BLaER1 treated with 17β-estradiol and CSF1 and Interleukin-3, amounts not matched to agents 10 nM and 100 nM (cell line): ENCODE results near the gene GJD2.

Experiments used
- H3K27ac ChIP-seq, 11 experiments: shearing (Covaris generic); formaldehyde crosslinking; 2 replicates each; pipeline ENCODE4 v1.8.1; 2022
- H3K27me3 ChIP-seq, 11 experiments: shearing (Covaris generic); formaldehyde crosslinking; 2 replicates each; pipeline ENCODE4 v1.8.1; 2022
- H3K36me3 ChIP-seq, 11 experiments: shearing (Covaris generic); formaldehyde crosslinking; 2 replicates each; pipeline ENCODE4 v1.8.1; 2022
- H3K4me1 ChIP-seq, 10 experiments: shearing (Covaris generic); formaldehyde crosslinking; 2 replicates each; pipeline ENCODE4 v1.8.1; 2022
- H3K4me2 ChIP-seq, 11 experiments: shearing (Covaris generic); formaldehyde crosslinking; 2 replicates each; pipeline ENCODE4 v1.8.1; 2022
- H3K4me3 ChIP-seq, 10 experiments: shearing (Covaris generic); formaldehyde crosslinking; 2 replicates each; pipeline ENCODE4 v1.8.1; 2022
- H3K9ac ChIP-seq, 11 experiments: shearing (Covaris generic); formaldehyde crosslinking; 2 replicates each; pipeline ENCODE4 v1.8.1; 2022
- H3K9me3 ChIP-seq, 11 experiments: shearing (Covaris generic); formaldehyde crosslinking; replicated peaks in 1 of 11; 2 replicates each; pipeline ENCODE4 v1.8.1; 2022
- H4K20me1 ChIP-seq, 11 experiments: shearing (Covaris generic); formaldehyde crosslinking; 2 replicates each; pipeline ENCODE4 v1.8.1; 2022
- Cebpa-rat ChIP-seq, 11 experiments: shearing (Covaris generic); IDR thresholded peaks; 2 replicates each; pipeline ENCODE4 v1.8.1; 2022

Gene GJD2

GRCh38 chr15:34734303-34734702 is 20.5 kb downstream of the GJD2 start:
- no peak for TF ChIP-seq Cebpa-rat (IDR thresholded peaks at IDR 0.05)
- H3K27me3 ChIP-seq: no peaks in the 10 kb centered on the region

GRCh38 chr15:34733621-34734020 is 21.2 kb downstream of the GJD2 start:
- TF ChIP-seq Cebpa-rat (IDR thresholded peaks at IDR 0.05): no peak
- H3K9me3 ChIP-seq: no peaks in the 10 kb centered on the region
- no peak overlapping the region for H3K4me3 ChIP-seq
- peaks cover 0 to 24% (median 8%) of the 10 kb centered on the region in 10 experiments; a peak in 11 of 20 replicates for H3K4me1 ChIP-seq
- H3K27ac ChIP-seq: no peak overlapping the region
- no peak overlapping the region for H3K9ac ChIP-seq
- H3K36me3 ChIP-seq: no peaks in the 10 kb centered on the region
- H4K20me1 ChIP-seq: no peaks in the 10 kb centered on the region
- no peak overlapping the region for H3K4me2 ChIP-seq
- no peaks in the 10 kb centered on the region for H3K27me3 ChIP-seq

More at GRCh38 chr15:34734303-34734702, 20.5 kb downstream of the GJD2 start:
- Histone ChIP-seq H3K9me3 (no peaks in the 10 kb centered on the region), H3K4me2 (no peak overlapping the region), H3K27ac (no peak overlapping the region), H3K36me3 (no peaks in the 10 kb centered on the region), H3K4me3 (no peak overlapping the region), H3K9ac (no peak overlapping the region), H3K4me1 (peaks cover 0 to 18% (median 8%) of the 10 kb centered on the region in 10 experiments; a peak in 11 of 20 replicates), H4K20me1 (no peaks in the 10 kb centered on the region)

GRCh38 chr15:34732430-34732829 is 22.4 kb downstream of the GJD2 start:
- no peak overlapping the region for H3K9ac ChIP-seq
- H3K4me1 ChIP-seq: peaks cover 0 to 25% (median 8%) of the 10 kb centered on the region in 10 experiments; a peak in 11 of 20 replicates
- H3K4me2 ChIP-seq: no peak overlapping the region
- no peaks in the 10 kb centered on the region for H3K36me3 ChIP-seq
- H3K27me3 ChIP-seq: no peaks in the 10 kb centered on the region
- H3K9me3 ChIP-seq: no peaks in the 10 kb centered on the region
- no peak overlapping the region for H3K4me3 ChIP-seq
- no peak for TF ChIP-seq Cebpa-rat (IDR thresholded peaks at IDR 0.05)
- no peaks in the 10 kb centered on the region for H4K20me1 ChIP-seq
- no peak overlapping the region for H3K27ac ChIP-seq

- TF ChIP-seq Cebpa-rat (IDR thresholded peaks at IDR 0.05): no peak
- no peaks in the 10 kb centered on the region for H3K36me3 ChIP-seq
- H3K27ac ChIP-seq: 0 out of 22 replicates have a peak overlapping the region, but pooled peaks of 2 of the 11 experiments have one; percentile 4 to 12
- no peaks in the 10 kb centered on the region for H4K20me1 ChIP-seq
- H3K4me3 ChIP-seq: no peak overlapping the region
- H3K9ac ChIP-seq: no peak overlapping the region
- peak overlapping the region in 5 of 11 experiments; percentile 6 to 58 (median 24); a peak in 7 of 22 replicates for H3K4me2 ChIP-seq
- H3K9me3 ChIP-seq: no peaks in the 10 kb centered on the region
- no peaks in the 10 kb centered on the region for H3K27me3 ChIP-seq
- peaks cover 0 to 25% (median 8%) of the 10 kb centered on the region in 10 experiments; a peak in 11 of 20 replicates for H3K4me1 ChIP-seq
Measured at GRCh38 chr15:34730701-34731100, 24.1 kb downstream of the GJD2 start.

- Histone ChIP-seq H3K9me3 (no peaks in the 10 kb centered on the region), H3K27ac (0 out of 22 replicates have a peak overlapping the region, but pooled peaks of 1 of the 11 experiments have one; percentile 4), H3K4me1 (peaks cover 0 to 25% (median 8%) of the 10 kb centered on the region in 10 experiments; a peak in 11 of 20 replicates), H4K20me1 (no peaks in the 10 kb centered on the region), H3K4me3 (no peak overlapping the region), H3K9ac (no peak overlapping the region), H3K27me3 (no peaks in the 10 kb centered on the region), H3K36me3 (no peaks in the 10 kb centered on the region), H3K4me2 (peak overlapping the region in 4 of 11 experiments; percentile 5 to 58 (median 32); a peak in 5 of 22 replicates)
- no peak for TF ChIP-seq Cebpa-rat (IDR thresholded peaks at IDR 0.05)
Measured at GRCh38 chr15:34729886-34730285, 24.9 kb downstream of the GJD2 start.

GRCh38 chr15:34729056-34729455 is 25.7 kb downstream of the GJD2 start:
- Histone ChIP-seq H4K20me1 (no peaks in the 10 kb centered on the region), H3K9ac (no peak overlapping the region), H3K4me1 (peaks cover 0 to 25% (median 8%) of the 10 kb centered on the region in 10 experiments; a peak in 11 of 20 replicates), H3K27ac (no peak overlapping the region), H3K9me3 (no peaks in the 10 kb centered on the region), H3K4me3 (no peak overlapping the region), H3K27me3 (no peaks in the 10 kb centered on the region), H3K4me2 (peak overlapping the region in 2 of 11 experiments; percentile 57 to 58; a peak in 3 of 22 replicates), H3K36me3 (no peaks in the 10 kb centered on the region)
- TF ChIP-seq Cebpa-rat (IDR thresholded peaks at IDR 0.05): no peak

GRCh38 chr15:34726406-34727100 is 28.2 kb downstream of the GJD2 start:
- Histone ChIP-seq H3K27ac (no peak overlapping the region), H3K9me3 (no peaks in the 10 kb centered on the region), H4K20me1 (no peaks in the 10 kb centered on the region), H3K4me2 (no peak overlapping the region), H3K4me3 (no peak overlapping the region), H3K9ac (no peak overlapping the region), H3K4me1 (peaks cover 0 to 25% (median 8%) of the 10 kb centered on the region in 10 experiments; a peak in 11 of 20 replicates), H3K36me3 (no peaks in the 10 kb centered on the region), H3K27me3 (no peaks in the 10 kb centered on the region)
- no peak for TF ChIP-seq Cebpa-rat (IDR thresholded peaks at IDR 0.05)

- no peak overlapping the region for H3K4me3 ChIP-seq
- no peaks in the 10 kb centered on the region for H3K36me3 ChIP-seq
- no peak overlapping the region for H3K4me2 ChIP-seq
- no peak overlapping the region for H3K9ac ChIP-seq
- H3K4me1 ChIP-seq: peaks cover 0 to 20% (median 6%) of the 10 kb centered on the region in 10 experiments; a peak in 11 of 20 replicates
- no peaks in the 10 kb centered on the region for H3K27me3 ChIP-seq
- H3K9me3 ChIP-seq: no peaks in the 10 kb centered on the region
- no peak overlapping the region for H3K27ac ChIP-seq
- no peak for TF ChIP-seq Cebpa-rat (IDR thresholded peaks at IDR 0.05)
- H4K20me1 ChIP-seq: no peaks in the 10 kb centered on the region
Measured at GRCh38 chr15:34725556-34725955, 29.2 kb downstream of the GJD2 start.

GRCh38 chr15:34724481-34724880 is 30.3 kb downstream of the GJD2 start:
- Histone ChIP-seq H3K4me3 (no peak overlapping the region), H3K36me3 (no peaks in the 10 kb centered on the region), H3K4me1 (peaks cover 0 to 9% (median 0%) of the 10 kb centered on the region in 10 experiments; a peak in 4 of 20 replicates), H4K20me1 (no peaks in the 10 kb centered on the region), H3K9ac (no peak overlapping the region), H3K9me3 (no peaks in the 10 kb centered on the region), H3K27me3 (no peaks in the 10 kb centered on the region), H3K4me2 (no peak overlapping the region), H3K27ac (no peak overlapping the region)
- TF ChIP-seq Cebpa-rat (IDR thresholded peaks at IDR 0.05): no peak

GRCh38 chr15:34722439-34722836 is 32.4 kb downstream of the GJD2 start:
- Histone ChIP-seq H3K4me2 (no peak overlapping the region), H4K20me1 (no peaks in the 10 kb centered on the region), H3K4me3 (no peak overlapping the region), H3K27ac (no peak overlapping the region), H3K9me3 (no peaks in the 10 kb centered on the region), H3K36me3 (no peaks in the 10 kb centered on the region), H3K9ac (no peak overlapping the region), H3K27me3 (no peaks in the 10 kb centered on the region), H3K4me1 (no peaks in the 10 kb centered on the region)
- no peak for TF ChIP-seq Cebpa-rat (IDR thresholded peaks at IDR 0.05)
